B cell (primary cell): ENCODE data around the gene IRS1.

Experiments used
- EZH2 ChIP-seq: IDR thresholded peaks from 2 replicates; pipeline ENCODE4 v1.6.1; 2012; ENCODE audit warnings: borderline replicate concordance, low read depth, mild to moderate bottlenecking, moderate library complexity, low read length; ENCODE audit not compliant: insufficient read depth, poor library complexity, severe bottlenecking
- TF ChIP-seq, protein P1 (sequence below): fragments of 200-600 bp; IDR thresholded peaks from one replicate; pipeline ENCODE4 v1.8.0; 2022; ENCODE audit warnings: antibody characterized with exemption, mild to moderate bottlenecking

DNA sequence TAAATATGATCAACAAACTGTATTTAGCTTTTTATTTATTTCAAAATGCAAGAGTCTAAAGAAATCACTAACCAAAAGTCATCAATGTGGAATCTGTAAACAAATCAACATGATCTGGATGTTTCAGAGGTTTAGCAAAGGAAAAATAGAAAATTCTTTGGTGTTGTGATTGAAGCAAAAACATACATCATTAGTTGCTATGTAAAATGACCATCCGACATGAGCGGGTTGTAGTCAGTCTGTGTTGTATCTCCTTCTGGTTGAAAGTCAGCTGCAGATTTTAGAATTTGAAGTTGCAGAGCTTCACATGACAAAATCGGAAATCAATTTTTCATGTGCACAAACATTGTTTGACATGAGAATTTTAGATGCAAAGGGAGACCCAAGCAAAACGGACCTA, 63.2 kb downstream of the IRS1 start:
- TF ChIP-seq, protein P1, sequence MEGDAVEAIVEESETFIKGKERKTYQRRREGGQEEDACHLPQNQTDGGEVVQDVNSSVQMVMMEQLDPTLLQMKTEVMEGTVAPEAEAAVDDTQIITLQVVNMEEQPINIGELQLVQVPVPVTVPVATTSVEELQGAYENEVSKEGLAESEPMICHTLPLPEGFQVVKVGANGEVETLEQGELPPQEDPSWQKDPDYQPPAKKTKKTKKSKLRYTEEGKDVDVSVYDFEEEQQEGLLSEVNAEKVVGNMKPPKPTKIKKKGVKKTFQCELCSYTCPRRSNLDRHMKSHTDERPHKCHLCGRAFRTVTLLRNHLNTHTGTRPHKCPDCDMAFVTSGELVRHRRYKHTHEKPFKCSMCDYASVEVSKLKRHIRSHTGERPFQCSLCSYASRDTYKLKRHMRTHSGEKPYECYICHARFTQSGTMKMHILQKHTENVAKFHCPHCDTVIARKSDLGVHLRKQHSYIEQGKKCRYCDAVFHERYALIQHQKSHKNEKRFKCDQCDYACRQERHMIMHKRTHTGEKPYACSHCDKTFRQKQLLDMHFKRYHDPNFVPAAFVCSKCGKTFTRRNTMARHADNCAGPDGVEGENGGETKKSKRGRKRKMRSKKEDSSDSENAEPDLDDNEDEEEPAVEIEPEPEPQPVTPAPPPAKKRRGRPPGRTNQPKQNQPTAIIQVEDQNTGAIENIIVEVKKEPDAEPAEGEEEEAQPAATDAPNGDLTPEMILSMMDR: no peak
- TF ChIP-seq EZH2: no peak
